Retinal pigment epithelial cell (primary cell): Measurements from ENCODE around the gene NAA50.

ENCODE experiments used
- DNase-seq: peaks from one replicate; pipeline ENCODE4 v3.0.0-alpha.2; 2010; ENCODE audit warnings: low read depth
- H3K4me3 ChIP-seq: 2 replicates; pipeline ENCODE4 v1.5.1; 2011; ENCODE audit warnings: mild to moderate bottlenecking, low read length, control low read depth, moderate library complexity
- CTCF ChIP-seq: conservative IDR thresholded peaks from 2 replicates; pipeline ENCODE4 v1.5.1; 2011; ENCODE audit warnings: low read depth, low read length, control low read depth, inconsistent platforms

NAA50 gene

GRCh38 chr3:113753376-113753985, 7.4 kb upstream of the NAA50 start:
- no peak overlapping the region for H3K4me3 ChIP-seq
- no peak for DNase-seq

GRCh38 chr3:113751141-113751540, 5.1 kb upstream of the NAA50 start:
- H3K4me3 ChIP-seq: no peak overlapping the region
- TF ChIP-seq CTCF: no peak
- no peak for DNase-seq

More at GRCh38 chr3:113753376-113753985, 7.4 kb upstream of the NAA50 start:
- no peak for TF ChIP-seq CTCF

GRCh38 chr3:113747283-113748046, 1.4 kb upstream of the NAA50 start:
- no peak for DNase-seq
- peak overlapping the region; percentile 99 for H3K4me3 ChIP-seq
- TF ChIP-seq CTCF: no peak

GRCh38 chr3:113746548-113747282, 666 bp upstream of the NAA50 start, which contains the start of gene ATP6V1A:
Gene ATP6V1A, plus strand, starts transcription at chr3:113747035. Its CDS starts 31,719 bp downstream, at chr3:113778754.
- DNase-seq: peak; percentile 81

GRCh38 chr3:113744941-113745755, 901 bp downstream of the NAA50 start:
- no peak for DNase-seq
- peak; percentile 59 for TF ChIP-seq CTCF
- H3K4me3 ChIP-seq: peak overlapping the region; percentile 99

More at GRCh38 chr3:113746548-113747282, 666 bp upstream of the NAA50 start, which contains the start of gene ATP6V1A:
- no peak for TF ChIP-seq CTCF
- peak within 1 kb of the TSS; percentile 99 for H3K4me3 ChIP-seq

GRCh38 chr3:113743006-113743630, 2.9 kb downstream of the NAA50 start:
- H3K4me3 ChIP-seq: no peak overlapping the region
- no peak for DNase-seq
- no peak for TF ChIP-seq CTCF
